GM18858 (cell line): ENCODE results near the gene PRAMEF15.
"Not testable (repeated sequence)": the region's sequence is repeated elsewhere in the genome, so short reads cannot be mapped to it uniquely, and the experiment has no call there.

ENCODE experiments used
- ATAC-seq: cut with Tn5 transposase; IDR thresholded peaks from one replicate; pipeline ENCODE4 v1.9.1; 2021; ENCODE audit not compliant: unreplicated experiment

The PRAMEF15 gene

DNA sequence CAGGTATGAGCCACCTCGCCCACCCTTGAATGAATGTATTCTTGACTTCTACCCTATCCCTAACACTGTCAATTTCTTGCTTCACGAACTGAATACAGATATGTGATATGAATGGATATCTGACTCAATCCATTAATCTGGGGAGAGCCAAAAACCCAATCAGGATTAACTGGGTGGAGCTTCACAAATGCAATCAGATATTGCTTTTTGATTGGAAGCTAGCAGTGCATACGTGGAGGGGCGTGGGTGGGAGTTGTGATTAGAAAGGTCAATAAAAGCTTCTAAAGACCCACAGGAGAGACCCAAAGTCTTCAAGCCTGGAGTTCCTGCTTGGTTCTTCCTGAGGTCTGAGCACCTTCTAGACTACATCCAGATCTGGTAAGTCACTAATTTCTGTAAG is at the start of gene PRAMEF15:
PRAMEF15 (plus strand) TSS at position 301 of the 400 bp plus-strand sequence. CDS start 2,827 bp downstream, outside the sequence.
- ATAC-seq = not testable (repeated sequence)

DNA sequence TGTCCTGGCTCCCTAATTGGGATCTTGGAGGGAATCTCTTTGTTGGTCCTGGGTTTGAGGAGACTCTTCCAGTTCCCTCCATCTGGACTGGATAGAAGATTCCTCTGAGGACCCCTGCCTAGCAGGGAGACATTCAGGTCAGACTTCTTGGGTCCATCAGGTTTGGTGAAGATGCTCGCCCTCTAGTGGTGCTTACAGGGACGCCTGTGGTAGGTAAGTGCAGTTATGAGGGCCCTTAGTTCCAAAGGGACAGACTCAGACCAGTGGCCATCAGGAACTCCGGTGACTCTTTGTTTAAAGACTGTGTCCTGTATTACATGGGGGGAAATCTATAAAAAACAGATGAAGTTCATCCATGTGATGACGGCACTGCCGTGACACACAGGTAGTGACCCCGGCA is 38.4 kb upstream of the PRAMEF15 start:
- ATAC-seq = not testable (repeated sequence)

DNA sequence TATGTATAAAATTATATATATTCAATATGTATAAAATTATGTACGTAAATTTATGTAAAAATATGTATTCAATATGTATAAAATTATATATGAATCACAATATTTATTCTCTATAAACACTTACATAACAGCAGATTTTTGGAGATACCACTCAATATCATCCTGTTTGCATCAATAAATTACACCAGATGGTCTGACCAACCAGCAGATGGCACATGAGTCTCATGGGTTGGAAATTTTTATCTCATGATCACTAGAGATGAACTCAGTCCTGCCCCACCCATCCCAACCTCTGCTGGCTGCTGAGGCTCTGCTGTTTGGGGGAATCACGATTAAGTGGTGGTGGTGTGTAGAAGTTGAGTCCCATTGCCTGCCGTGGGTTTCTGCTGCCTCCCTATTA is 35.8 kb upstream of the PRAMEF15 start:
- ATAC-seq = not testable (repeated sequence)

DNA sequence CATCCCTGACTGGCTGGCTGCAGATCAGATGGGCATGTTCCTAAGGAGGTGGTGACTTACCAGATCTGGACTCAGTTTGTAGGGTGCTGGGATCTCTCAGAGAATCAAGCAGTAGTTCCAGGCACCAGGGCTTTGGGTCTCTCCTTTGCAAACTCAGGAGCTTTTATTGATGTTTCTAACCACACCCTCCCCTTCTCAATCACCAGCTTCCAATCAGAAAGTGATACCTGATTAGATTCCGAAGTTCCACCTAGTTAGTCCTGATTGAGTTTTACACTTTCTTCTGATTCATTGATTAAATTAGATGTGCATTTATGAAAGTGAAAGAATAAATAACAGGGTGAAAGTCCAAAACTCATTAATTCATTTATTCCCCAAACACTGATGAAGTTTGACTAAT is 30.3 kb upstream of the PRAMEF15 start, which contains the start of gene PRAMEF8:
PRAMEF8 (minus strand) TSS at position 101 of the 400 bp plus-strand sequence. CDS start 1,046 bp downstream, outside the sequence.
- not testable (repeated sequence) for ATAC-seq

DNA sequence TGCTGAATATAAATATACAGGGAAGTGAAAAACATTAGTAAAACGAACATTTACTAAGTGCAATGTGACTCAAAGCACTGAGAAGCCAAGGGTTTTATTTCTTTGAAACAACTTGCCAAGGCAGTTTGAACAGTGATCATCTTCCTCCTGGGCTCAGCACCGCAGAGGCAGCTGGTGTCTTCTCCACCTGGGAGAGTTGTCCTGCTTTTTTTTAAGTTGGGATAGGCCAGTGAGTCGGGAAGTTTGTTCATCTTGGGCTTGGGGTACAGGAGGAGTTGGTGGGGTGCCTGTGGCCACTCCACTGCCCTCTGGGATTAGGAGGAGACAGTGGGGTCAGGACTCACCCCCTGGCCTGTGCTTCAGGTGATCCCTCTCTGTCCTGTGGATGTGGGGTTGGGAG is 26.4 kb upstream of the PRAMEF15 start:
- not testable (repeated sequence) for ATAC-seq

DNA sequence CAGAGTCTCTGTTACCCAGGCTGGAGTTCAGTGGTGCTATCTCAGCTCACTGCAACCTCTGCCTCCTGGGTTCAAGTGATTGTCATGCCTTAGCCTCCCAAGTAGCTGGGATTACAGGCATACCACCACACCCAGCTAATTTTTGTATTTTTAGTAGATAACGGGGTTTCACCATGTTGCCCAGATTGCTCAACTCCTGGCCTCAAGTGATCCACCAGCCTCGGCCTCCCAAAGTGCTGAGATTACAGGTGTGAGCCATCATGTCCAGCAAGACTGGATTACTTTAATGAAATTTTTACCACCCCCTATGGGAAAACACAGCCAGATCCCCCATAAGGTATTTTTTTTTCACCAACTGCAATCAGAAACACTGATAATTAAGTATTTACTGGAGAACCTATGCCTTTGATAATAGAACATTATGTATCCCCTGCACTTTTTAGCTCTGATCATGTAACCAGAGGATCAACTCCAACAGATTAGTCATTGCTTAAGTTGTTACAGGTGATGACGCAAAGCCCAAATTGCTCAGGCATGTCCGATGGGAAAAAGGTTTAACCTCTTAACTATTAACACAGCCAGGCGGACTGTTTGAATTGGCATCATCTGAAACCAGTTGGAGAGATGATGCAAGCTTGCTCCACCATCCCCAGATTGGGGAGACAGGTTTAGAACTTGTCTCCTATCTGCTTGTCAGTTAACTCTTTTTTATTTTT is 18.0 kb upstream of the PRAMEF15 start:
- ATAC-seq = not testable (repeated sequence)

DNA sequence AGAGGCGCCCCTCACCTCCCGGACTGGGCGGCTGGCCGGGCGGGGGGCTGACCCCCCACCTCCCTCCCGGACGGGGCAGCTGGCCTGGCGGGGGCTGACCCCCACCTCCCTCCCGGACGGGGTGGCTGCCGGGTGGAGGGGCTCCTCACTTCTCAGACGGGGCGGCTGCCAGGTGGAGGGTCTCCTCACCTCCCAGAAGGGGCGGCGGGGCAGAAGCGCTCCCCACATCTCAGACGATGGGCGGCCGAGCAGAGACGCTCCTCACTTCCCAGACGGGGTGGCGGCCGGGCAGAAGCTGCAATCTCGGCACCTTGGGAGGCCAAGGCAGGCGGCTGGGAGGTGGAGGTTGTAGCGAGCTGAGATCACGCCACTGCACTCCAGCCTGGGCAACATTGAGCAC is 16.7 kb upstream of the PRAMEF15 start:
- not testable (repeated sequence) for ATAC-seq

DNA sequence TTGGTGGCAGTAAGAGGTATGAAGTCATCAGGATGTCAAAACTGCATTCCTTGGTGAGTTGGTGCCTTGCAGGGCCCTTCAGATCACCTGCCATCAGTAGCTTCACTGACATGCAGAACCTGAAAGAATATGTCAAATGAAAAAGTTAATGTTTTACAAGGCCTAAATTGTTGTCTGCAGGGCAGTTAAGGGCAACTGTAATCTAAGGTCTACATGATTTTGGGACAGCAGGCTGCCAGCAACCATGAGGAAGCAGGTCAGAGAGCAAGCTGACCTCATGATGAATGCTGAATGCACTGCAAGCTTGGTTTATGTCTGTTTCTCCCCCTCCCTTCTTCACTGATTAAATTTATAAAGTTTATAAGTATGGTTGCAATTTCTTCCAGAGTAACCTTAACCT is 13.2 kb upstream of the PRAMEF15 start:
- not testable (repeated sequence) for ATAC-seq

DNA sequence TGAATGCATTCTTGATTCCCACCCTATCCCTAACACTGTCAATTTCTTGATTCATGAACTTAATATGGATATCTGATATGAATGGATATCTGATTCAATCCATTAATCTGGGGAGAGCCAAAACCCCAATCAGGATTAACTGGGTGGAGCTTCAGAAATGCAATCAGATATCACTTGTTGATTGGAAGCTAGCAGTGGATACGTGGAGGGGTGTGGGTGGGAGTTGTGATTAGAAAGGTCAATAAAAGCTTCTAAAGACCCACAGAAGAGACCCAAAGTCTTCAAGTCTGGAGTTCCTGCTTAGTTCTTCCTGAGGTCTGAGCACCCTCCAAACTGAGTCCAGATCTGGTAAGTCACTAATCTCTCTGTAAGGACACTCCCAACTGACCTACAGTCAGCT is 12.1 kb upstream of the PRAMEF15 start, which contains the start of gene PRAMEF33:
PRAMEF33 (plus strand) TSS at position 301 of the 400 bp plus-strand sequence. CDS start 2,416 bp downstream, outside the sequence.
- ATAC-seq = not testable (repeated sequence)

DNA sequence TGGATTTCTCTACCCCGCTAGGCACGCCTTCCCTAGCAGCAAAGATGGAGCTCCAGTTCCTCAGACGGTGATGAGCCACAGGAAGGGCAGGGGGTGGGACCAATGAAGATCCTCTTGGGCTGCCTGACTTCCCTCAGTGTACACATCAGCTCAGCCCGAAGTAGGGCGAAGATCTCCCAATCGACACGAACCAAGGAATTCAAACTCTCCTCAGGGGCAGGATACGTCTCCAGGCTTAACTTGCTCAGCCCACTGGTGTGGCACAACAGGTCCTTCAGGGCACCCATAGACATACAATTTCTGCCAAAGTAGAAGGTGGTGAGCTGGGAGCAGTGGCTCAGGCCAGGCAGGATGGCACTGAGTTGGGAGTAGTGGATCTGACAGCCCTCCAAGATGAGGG is 27.1 kb downstream of the PRAMEF15 start:
- not testable (repeated sequence) for ATAC-seq

DNA sequence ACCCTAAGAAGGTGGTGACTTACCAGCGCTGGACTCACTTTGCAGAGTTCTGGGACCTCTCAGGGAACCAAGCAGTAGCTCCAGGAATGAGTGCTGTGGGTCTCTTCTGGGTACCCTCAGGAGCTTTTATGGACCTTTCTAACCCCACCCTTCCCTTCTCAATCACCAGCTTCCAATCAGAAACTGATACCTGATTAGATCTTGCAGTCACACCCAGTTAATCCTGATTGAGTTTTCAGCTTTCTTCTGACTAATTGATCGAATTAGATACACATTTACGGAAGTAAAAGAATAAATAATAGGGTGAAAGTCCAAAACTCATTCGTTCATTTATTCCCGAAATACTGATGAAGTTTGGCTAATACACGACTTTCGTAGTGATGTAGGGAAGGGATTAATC is 31.7 kb downstream of the PRAMEF15 start, which contains the start of gene PRAMEF14:
PRAMEF14 (minus strand) TSS at position 101 of the 400 bp plus-strand sequence. CDS start 1,820 bp downstream, outside the sequence.
- not testable (repeated sequence) for ATAC-seq

DNA sequence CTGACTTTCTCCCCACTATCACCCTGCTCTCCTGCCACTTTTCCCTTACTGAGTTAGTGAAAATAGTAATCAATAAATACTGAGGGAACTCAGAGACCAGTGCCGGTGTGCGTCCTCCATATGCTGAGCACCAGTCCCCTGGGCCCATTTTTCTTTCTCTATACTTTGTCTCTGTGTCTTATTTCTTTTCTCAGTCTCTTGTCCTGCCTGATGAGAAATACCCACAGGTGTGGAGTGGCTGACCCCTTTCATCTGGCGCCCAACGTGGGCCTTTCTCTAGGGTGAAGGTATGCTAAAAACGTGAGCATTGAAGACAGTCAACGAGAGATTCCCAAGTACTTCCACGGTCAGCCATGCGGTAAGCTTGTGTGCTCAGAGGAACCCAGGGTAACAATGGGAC is 38.1 kb downstream of the PRAMEF15 start:
- not testable (repeated sequence) for ATAC-seq

DNA sequence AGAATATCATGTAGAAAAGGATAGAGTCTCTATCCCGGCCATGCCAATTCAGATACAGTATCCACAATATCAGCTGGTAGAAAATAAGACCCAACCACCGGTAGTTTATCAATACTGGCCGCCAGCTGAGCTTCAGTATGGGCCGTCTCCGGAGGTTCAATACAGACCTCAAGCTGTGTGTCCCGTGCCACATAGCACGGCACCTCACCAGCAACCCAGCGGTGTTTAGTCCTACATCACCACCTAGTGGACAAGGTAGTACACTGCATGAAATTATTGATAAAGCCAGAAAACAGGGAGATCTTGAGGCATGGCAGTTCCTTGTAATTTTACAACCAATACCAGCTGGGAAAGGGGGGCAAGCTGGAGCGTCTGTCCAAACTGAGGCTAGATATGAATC is 39.1 kb downstream of the PRAMEF15 start:
- not testable (repeated sequence) for ATAC-seq

DNA sequence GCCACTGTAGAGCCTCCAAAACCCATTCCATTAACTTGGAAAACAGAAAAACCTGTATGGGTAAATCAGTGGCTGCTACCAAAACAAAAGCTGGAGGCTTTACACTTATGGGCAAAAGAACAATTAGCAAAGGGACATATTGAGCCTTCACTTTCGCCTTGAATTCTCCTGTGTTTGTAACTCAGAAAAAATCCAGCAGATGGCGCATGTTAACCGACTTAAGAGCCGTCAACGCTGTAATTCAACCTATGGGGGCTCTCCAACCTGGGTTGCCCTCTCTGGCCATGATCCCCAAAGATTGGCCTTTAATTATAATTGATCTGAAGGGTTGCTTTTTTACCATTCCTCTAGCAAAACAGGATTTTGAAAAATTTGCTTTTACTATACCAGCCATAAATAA is 41.4 kb downstream of the PRAMEF15 start:
- ATAC-seq = not testable (repeated sequence)

DNA sequence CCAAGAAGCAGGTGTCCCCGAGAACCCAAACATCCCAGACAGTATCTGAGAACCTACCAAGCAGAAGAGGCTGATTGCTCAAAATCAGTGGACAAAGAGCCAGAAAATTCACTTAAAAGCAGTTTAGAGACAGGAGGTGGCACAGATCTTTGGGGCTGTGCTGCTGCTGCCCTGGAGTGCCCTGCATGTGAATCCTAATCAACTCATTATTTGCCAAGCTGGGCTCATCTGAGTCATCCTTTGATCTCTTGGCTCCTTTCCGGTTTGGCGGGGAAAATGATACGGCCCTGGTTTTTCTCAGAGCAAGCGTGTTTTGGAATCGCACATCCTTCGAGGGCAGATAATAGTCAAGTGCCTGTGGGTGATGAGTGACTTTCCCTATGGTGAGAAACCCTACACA is 47.0 kb downstream of the PRAMEF15 start:
- ATAC-seq = not testable (repeated sequence)

DNA sequence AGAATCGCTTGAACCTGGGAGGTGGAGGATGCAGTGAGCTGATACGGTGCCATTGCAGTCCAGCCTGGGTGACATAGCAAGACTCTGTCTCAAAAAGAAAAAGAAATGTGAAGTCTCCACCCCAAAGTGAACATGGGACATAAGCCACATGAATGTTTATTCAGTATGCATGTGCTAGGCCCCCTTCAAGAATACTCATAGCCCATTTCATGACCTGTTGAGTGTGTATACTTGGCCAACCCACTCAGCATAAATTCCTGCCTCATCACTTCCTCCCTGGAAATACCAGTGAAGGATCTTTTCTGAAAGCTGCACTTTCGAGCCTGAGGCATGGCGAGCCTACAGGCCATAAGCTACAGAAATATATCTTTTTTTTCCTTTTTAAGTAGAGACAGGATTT is 49.5 kb downstream of the PRAMEF15 start:
- not testable (repeated sequence) for ATAC-seq

DNA sequence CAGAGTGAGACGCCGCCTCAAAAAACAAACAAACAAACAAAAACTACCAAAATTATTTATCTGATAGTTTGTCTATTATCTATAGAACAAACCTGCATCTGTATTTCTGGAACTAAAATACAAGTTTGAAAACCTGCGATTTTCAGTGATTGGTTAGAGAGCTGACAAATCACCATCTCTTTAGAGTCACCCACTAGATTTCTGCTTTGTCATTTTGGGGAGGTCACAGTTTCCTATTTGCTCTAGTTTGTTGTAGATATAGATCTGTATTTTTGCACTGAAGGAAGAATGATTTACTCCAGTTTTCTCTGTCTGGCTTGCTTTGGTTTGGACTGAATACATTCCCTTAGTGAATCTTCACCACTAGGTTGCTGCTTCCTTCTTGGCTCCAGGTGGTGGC is 51.2 kb downstream of the PRAMEF15 start:
- not testable (repeated sequence) for ATAC-seq

DNA sequence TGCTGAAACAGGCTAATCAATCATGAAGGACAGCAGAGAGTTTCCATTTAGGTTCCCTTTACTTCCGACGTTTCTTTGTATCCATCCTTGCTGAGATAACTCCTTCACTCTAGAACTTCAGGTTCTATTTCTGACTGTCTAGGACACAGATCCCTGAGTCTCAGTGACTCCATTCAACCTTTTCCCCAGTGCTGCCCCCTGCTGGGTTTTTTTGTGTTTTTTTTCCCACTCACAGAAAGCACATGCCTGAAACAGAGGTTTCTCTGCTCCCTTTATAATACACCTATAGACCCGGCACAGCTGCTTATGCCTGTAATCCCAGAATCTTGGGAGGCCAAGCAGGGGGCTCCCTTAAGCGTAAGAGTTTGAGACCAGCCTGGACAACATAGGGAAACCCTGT is 53.2 kb downstream of the PRAMEF15 start:
- ATAC-seq = not testable (repeated sequence)
